CD4-positive, alpha-beta T cell (primary cell): ENCODE results near the gene TRIM15. TPM values are rescaled to one million over a fixed set of nuclear protein-coding genes. Genes with fewer than 3 reads are reported as not detected.

Experiments used
- ATAC-seq: fragments of 200-7000 bp; cut with Tn5 transposase; one replicate; pipeline ENCODE4 v1.10.0; 2022; ENCODE audit warnings: mild to moderate bottlenecking; ENCODE audit not compliant: poor library complexity
- CTCF ChIA-PET: fragments of 350-600 bp; sonication (Branson Sonifier 250); formaldehyde crosslinking; loops from one replicate; lab custom pipeline; 2021; ENCODE audit warnings: antibody characterized with exemption, inconsistent platforms; lab: Charles Lee
- POLR2A ChIA-PET: fragments of 350-600 bp; sonication (Branson Sonifier 250); formaldehyde crosslinking; loops from one replicate; lab custom pipeline; 2021; ENCODE audit warnings: antibody characterized with exemption, inconsistent platforms; lab: Charles Lee
- DNase-seq, 14 experiments: peaks; one replicate each; pipeline ENCODE4 v3.0.0-alpha.2; 2013 to 2020; ENCODE audit warnings: mixed read lengths in 2 of 14
- H3K27ac ChIP-seq, 2 donors: one replicate each; pipeline versions ENCODE4 v1.5.1 to v1.7.0; 2013; ENCODE audit warnings: low read length in 2 of 2, low read depth in 1 of 2, mild to moderate bottlenecking in 1 of 2
- H3K27me3 ChIP-seq, 2 experiments: 1 replicate in 1 of 2; 2 replicates in 1 of 2; pipeline versions ENCODE4 v1.6.1 to v1.7.0; 2013; ENCODE audit warnings: low read length in 2 of 2, control low read depth in 1 of 2, mild to moderate bottlenecking in 1 of 2, moderate library complexity in 1 of 2; ENCODE audit not compliant: insufficient read depth in 2 of 2, control insufficient read depth in 1 of 2
- H3K36me3 ChIP-seq: one replicate; pipeline ENCODE4 v1.6.1; 2013; ENCODE audit warnings: low read length, control low read depth; ENCODE audit not compliant: insufficient read depth
- H3K4me1 ChIP-seq: one replicate; pipeline ENCODE4 v1.6.1; 2013; ENCODE audit warnings: low read length, control low read depth; ENCODE audit not compliant: insufficient read depth
- H3K4me3 ChIP-seq: one replicate; pipeline ENCODE4 v1.5.1; 2013; ENCODE audit warnings: mild to moderate bottlenecking, low read length, moderate library complexity
- H3K9me3 ChIP-seq, 2 experiments: 1 replicate in 1 of 2; 2 replicates in 1 of 2; pipeline versions ENCODE4 v1.6.1 to v1.7.0; 2013; ENCODE audit warnings: low read length in 2 of 2, mild to moderate bottlenecking in 2 of 2, control low read depth in 1 of 2, moderate library complexity in 1 of 2; ENCODE audit not compliant: control insufficient read depth in 1 of 2, insufficient read depth in 1 of 2
- H3K27ac Mint-ChIP-seq: one replicate; pipeline ENCODE4 v1.8.0; 2020; ENCODE audit warnings: mixed read lengths
- H3K27me3 Mint-ChIP-seq: one replicate; pipeline ENCODE4 v1.8.0; 2021; ENCODE audit warnings: mixed read lengths
- H3K36me3 Mint-ChIP-seq: one replicate; pipeline ENCODE4 v1.8.0; 2021; ENCODE audit warnings: low read depth, mixed read lengths
- H3K4me1 Mint-ChIP-seq: one replicate; pipeline ENCODE4 v1.8.0; 2021; ENCODE audit warnings: low read depth, mixed read lengths
- H3K4me3 Mint-ChIP-seq: one replicate; pipeline ENCODE4 v1.8.0; 2020; ENCODE audit warnings: mild to moderate bottlenecking, mixed read lengths
- H3K9me3 Mint-ChIP-seq: one replicate; pipeline ENCODE4 v1.8.0; 2020; ENCODE audit warnings: mixed read lengths
- CTCF ChIP-seq: fragments of 200-600 bp; IDR thresholded peaks from one replicate; pipeline ENCODE4 v1.8.0; 2022; ENCODE audit warnings: antibody characterized with exemption, mild to moderate bottlenecking
- intact Hi-C, 2 experiments: fragments of 100-400 bp; cut with DNase I in 1 of 2; cut with micrococcal nuclease in 1 of 2; formaldehyde crosslinking; loops; one replicate each; pipeline versions ENCODE4 v1.15.1 to v1.9.0; 2023 to 2025; cut with DNase I, micrococcal nuclease
- total RNA-seq, 174 experiments: library from RNA in 2 of 174; stranded (reverse) in 2 of 174; gene quantifications; one replicate each; pipeline ENCODE4 v1.2.3 and lab custom pipeline; 2021 to 2026

TRIM15 gene
- total RNA-seq, 2 experiments from 2014 or later: not detected

DNA sequence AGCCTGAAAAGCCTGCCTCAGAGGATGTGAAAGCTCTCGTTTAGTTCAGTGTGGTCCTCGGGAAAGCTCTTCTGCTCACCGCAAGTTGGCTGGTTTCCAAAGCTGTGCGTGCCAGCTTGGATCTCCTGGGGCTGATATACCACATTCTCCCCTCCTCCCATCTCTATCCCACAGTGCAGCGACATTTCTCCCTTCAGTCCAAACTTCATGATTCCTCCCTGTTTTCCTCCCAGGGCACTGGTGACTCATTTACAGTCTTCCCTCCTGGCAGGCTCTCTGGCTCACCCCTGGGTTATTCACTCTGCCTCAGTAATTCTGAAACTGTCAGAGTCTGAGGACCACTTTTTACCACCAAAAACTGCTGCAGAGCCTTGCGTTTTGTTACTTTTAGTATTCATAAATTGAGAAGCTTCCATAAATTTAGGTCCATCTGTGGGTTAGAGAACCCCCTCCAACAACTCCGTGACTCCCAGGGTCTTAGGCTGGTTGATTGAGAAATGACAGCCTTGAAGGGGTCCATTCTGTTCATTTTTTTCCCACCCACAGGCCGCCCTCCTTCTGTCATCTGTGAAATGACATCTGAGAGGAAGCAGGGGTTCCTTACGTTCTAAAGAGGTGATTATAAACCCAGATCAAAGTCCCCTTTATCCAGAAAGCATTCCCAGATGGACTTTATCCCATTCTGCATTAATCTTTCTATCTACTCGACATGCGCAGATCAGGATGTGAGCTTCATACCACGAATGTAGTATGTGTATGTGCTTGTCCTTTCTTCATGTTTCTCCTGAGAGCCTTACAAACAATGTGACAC, 8.4 kb upstream of the TRIM15 start:
- no peaks in the 10 kb centered on the region for H3K9me3 ChIP-seq
- ATAC-seq: no peak
- H3K27ac ChIP-seq: no peak overlapping the region
- no peaks in the 10 kb centered on the region for H3K36me3 Mint-ChIP-seq
- ChIA-PET POLR2A (no interaction called here), CTCF (interaction anchor here (0.6 kb wide), 1 partner anchor 142 kb away, joined by 3 read pairs; no protein-coding TSS in a partner anchor)
- H3K27me3 Mint-ChIP-seq: peaks cover 43% of the 10 kb centered on the region
- H3K27ac Mint-ChIP-seq: no peak overlapping the region
- intact Hi-C loops: no loop called here
- H3K36me3 ChIP-seq: no peaks in the 10 kb centered on the region
- peaks cover 3 to 18% of the 10 kb centered on the region in 2 experiments for H3K27me3 ChIP-seq
- H3K4me3 ChIP-seq: no peak overlapping the region
- H3K4me1 Mint-ChIP-seq: no peaks in the 10 kb centered on the region
- H3K4me3 Mint-ChIP-seq: no peak overlapping the region
- no peak for DNase-seq
- TF ChIP-seq CTCF: no peak
- H3K9me3 Mint-ChIP-seq: no peaks in the 10 kb centered on the region
- H3K4me1 ChIP-seq: no peaks in the 10 kb centered on the region

GRCh38 chr6:30155520-30156261, 7.7 kb upstream of the TRIM15 start:
- POLR2A ChIA-PET: no interaction called here
- Mint-ChIP-seq H3K27ac (no peak overlapping the region), H3K9me3 (no peaks in the 10 kb centered on the region), H3K4me3 (no peak overlapping the region), H3K4me1 (no peaks in the 10 kb centered on the region), H3K27me3 (peaks cover 38% of the 10 kb centered on the region), H3K36me3 (no peaks in the 10 kb centered on the region)
- TF ChIP-seq CTCF: no peak
- Histone ChIP-seq H3K9me3 (no peaks in the 10 kb centered on the region), H3K27me3 (peaks cover 9 to 18% of the 10 kb centered on the region in 2 experiments), H3K4me1 (no peaks in the 10 kb centered on the region), H3K36me3 (no peaks in the 10 kb centered on the region), H3K4me3 (no peak overlapping the region), H3K27ac (no peak overlapping the region)
- DNase-seq: no peak
- ATAC-seq: no peak
- CTCF ChIA-PET: no interaction called here
- intact Hi-C loops: no loop called here

DNA sequence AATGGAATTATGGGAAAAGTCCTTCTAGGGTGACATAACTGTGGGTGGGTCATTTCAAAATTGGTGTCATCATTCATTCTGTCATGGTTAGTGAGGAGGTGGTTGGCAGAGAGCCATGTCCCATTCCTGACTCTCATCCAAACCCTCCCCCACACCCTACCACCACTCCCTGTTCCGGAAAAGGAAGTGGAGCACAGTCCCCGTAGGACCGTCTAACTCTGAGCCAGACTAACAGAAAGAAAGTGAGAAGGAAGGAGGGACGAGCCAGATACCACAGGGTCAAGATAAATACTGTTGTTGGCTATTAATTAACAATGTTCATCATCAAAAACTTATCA, 7.1 kb upstream of the TRIM15 start:
- DNase-seq (no peak), ATAC-seq (no peak)
- H3K4me1 Mint-ChIP-seq: no peaks in the 10 kb centered on the region
- Histone ChIP-seq H3K27ac (no peak overlapping the region), H3K4me3 (no peak overlapping the region), H3K36me3 (no peaks in the 10 kb centered on the region), H3K27me3 (peaks cover 10 to 18% of the 10 kb centered on the region in 2 experiments), H3K9me3 (no peaks in the 10 kb centered on the region), H3K4me1 (no peaks in the 10 kb centered on the region)
- H3K9me3 Mint-ChIP-seq: no peaks in the 10 kb centered on the region
- CTCF ChIA-PET: no interaction called here
- intact Hi-C loops: no loop called here
- H3K27ac Mint-ChIP-seq: no peak overlapping the region
- POLR2A ChIA-PET: no interaction called here
- no peaks in the 10 kb centered on the region for H3K36me3 Mint-ChIP-seq
- no peak for TF ChIP-seq CTCF
- H3K4me3 Mint-ChIP-seq: no peak overlapping the region
- peaks cover 35% of the 10 kb centered on the region for H3K27me3 Mint-ChIP-seq
